ENCODE data around the gene SLC2A9.
A peak's percentile ranks its signal among the peaks of the same experiment; 100 is the strongest.

Gene SLC2A9

DNA sequence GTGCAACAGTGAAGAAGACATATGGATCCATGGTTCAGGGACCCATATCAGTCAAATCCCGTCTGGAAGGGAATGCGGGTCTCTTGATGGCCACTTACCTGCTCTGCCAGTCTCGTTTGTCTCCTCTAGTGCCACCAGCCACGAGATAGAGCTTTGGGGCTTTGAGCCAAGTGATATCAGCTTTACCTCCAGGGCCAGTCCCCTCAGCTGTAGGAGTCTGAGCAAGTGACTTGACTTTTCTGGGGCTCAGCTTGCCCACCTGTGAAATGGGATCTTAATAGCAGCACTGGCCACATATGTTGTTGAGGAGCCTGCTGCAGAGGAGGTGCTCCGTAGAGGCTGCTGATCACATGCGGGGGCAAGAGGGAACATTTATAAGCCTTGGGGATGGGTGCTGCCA is 1.2 kb downstream of the SLC2A9 start:
- no peak for DNase-seq (ENCODE audit: low read depth)

DNA sequence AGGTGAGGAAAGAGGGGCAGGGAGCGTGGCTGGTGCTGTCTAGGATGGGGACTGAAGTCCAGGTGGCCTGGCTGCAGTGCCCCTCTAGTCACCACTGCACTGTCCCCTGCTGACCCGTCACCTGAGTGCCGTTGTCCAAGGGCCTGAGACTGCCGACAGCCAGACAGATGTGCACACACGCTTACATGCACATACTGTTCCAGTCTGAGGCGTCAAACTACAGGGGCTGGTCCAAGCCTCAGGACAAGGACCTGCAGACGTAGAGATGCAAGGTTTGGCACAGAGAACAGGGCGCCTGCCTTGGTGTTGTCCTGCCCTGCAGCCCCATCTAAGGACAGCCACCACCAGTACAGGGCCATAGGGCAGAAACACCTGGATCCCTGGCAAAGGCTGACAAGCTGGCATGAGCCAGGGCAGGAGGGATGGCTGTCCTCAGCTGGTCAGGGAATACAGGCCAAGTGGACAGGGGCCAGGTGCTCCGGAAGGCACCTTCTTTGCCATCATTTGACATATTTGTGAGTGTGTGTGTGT is 1.7 kb downstream of the SLC2A9 start:
- DNase-seq (ENCODE audit: low read depth), result no peak

DNA sequence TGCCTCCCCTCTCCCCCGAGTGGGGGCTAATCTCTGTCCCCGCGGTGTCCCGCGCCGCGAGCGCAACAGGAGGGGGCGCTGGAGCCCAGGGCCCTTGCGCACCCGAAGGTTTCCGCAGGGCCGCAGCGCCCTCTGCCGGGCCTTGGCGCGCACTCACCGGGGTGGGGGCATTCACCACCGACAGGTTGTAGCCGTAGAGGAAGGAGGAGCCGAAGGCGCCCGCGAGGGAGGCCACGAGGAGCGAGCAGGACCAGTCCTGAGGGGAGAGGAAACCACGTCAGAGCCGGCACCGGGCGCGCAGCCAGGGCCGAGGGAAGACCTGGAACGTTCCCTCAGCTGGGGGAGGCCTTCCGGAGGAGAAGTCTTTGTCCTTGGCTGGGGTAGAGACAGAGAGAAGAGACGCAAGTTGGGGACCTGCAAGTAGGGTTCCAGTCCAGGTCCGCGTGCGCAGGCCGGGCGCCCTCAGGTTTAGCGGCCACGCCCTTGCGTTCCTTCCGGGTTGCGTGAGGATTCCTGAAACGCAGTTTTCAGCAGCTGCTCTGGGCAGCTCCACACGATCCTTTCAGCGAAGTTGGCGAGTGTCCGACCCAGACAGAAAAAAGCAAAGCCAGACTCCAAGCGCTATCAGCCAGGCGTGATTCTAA is 2.4 kb downstream of the SLC2A9 start:
- DNase-seq (ENCODE audit: low read depth), result peak; percentile 85

DNA sequence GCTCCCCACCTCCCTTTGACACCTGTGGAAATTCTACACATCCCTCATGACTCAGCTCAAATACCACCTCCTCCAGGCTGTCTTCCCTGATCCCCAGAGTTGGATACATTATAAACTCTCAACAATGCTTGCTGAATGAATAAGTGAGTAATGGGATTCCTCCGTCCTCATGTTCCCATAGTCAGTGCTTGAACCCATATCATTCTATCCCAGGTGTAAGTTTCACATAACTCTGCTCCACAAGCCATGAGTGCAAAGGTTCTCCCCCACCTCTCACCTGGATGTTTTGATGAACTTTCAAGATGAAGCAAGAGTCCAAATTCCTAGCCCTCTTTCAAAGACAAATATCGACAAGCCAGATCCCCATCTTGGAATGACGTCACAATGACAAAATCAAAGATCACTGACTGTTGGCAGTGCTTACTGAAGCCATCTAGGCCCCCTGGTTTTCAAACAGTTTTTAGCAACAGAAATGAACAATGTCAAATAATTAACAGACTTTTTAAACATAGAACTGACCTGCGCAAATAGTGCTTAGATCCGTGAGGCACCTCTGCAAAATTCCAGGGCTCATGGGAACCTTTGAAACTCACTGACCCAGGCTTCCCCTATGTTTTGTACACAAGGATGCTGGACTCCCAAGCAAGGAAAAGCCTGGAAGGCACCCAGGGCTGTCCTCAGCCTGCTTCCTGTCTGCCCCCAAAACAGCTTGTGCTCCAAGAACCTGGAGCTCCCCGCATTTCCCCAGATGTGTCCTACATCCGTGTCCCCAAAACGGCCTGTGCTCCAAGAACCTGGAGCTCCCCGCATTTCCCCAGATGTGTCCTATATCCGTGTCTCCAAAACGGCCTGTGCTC is 4.0 kb downstream of the SLC2A9 start:
- DNase-seq (ENCODE audit: low read depth), result no peak

DNA sequence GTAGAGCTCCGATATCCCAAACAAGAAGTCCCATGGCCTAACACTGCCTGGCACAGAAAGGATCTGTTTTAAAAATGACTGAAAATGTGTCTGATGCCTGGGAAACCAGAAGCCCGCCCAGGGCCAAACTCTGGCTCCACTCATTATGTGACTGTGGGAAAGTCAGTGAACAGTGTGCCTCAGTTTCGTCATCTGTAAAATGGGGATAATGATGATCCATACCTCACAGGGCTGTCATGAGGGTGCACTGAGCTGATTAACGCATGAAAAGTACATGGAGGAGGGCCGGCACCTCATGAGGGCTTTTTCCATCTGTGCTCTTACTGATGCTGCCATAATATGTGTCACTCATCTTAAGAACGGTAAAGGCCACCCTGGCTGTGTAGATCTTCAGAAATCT is 5.1 kb downstream of the SLC2A9 start:
- no peak for DNase-seq (ENCODE audit: low read depth)

DNA sequence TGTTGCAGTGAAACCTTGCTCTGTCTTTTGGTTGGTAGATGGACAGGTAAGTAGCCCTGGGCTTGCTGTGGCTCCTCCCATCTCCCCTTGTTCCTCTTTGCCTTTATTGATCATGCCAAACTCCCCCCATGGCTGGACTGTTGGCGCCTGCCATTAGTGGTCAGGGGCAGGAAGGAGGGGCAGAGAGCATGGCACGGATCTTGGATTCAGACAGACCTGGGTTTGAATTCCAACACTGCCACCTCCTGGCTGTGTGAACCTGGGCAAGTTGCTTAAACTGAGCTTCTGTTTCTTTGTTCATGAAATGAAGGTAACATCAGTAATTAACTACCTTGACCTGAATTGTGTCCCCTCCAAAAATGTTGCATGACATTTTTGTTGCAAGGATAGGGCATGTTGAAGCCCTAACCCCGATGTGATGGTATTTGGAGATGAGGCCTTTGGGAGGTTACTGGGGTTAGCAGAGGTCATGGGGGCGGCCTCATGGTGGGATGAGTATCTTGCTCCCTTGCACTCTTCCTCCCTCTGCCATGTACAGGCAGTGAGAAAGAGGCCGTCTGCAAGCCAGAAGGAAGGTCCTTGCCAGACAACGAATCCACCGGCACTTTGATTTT is 6.0 kb downstream of the SLC2A9 start:
- no peak for DNase-seq (ENCODE audit: low read depth)

DNA sequence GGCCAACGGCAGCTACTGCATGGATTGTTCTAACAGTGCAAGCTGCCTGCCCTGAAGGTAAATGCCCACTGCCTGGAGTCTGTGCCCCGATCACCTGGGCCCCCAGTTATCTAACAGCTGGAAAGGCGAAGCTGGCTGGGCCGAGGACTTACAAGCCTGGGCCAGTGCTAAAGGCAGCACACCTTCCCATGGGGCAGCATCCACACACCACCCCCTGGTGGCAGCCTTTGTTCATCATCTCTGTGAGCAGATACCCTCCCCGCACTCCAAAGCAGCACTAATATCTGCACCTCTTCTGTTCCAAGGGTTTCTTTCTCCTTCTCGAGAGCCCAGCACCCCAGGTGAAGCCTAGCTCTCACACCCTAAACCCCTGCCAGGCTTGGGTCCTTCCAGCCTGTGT is 7.6 kb downstream of the SLC2A9 start:
- DNase-seq (ENCODE audit: low read depth), result no peak

DNA sequence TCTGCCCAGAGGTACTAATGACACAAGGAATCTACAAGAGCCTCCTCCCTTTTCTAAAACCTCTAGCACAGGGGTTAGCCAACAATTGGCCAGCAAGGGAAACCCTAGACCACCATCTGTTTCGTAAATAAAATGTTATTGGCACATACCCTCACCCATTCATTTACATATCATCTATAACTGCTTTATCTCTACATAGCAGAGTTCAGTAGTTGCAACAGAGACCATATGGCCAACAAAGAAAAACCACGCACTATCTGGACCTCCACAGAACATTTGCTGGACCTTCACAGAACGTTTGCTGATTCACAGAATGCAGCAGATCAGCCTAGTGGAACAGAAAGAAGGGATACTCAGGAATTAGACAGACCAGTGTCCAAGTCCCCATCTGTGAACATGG is 9.4 kb downstream of the SLC2A9 start:
- DNase-seq (ENCODE audit: low read depth), result no peak

DNA sequence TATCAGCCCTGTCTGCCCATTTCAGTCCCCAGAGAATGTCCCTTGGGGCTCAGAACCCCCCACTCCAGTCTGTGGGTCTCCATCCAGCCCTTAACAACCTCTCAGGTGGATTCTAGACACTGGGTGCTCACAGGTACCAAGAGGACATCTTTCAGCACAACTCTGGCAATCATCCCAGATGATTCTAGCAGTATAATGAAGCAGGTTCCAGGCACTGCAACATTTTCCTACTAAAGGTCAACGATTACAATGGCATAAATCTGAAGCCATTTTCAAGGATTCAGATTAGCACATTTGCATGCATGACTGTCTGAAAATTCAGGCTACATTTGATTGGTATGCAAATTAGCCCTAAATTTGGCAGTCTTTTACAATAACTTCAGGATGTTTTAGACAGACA is 10.0 kb downstream of the SLC2A9 start:
- DNase-seq (ENCODE audit: low read depth), result no peak

DNA sequence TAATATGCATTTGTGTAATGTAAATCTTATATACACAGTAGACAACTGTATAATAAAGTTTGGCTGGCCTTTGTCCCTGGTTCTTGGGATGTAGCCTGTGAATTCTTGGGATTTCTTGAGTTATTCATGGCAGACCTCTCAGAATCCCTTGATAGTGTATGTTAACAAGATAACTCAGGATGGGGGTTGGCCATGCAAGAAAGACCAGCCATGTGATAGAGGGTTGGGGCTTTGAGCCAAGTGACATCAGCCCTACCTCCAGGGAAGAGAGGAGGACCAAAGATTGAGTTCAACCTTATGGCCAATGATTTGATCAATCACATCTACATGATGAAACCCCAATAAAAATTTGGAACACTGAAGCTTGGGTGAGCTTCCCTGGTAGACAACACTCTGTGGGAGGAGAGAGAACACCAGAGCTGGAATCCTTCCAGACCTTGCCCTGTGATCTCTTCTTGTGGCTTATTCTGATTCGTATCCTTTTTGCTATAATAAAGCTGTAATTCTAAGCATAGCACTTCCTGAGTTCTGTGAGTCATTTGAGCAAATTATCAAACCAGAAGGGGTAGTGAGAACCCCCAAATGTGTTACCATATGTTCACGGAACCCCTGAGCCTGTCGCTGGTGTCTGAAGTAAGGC is 11.3 kb downstream of the SLC2A9 start:
- DNase-seq (ENCODE audit: low read depth), result no peak

DNA sequence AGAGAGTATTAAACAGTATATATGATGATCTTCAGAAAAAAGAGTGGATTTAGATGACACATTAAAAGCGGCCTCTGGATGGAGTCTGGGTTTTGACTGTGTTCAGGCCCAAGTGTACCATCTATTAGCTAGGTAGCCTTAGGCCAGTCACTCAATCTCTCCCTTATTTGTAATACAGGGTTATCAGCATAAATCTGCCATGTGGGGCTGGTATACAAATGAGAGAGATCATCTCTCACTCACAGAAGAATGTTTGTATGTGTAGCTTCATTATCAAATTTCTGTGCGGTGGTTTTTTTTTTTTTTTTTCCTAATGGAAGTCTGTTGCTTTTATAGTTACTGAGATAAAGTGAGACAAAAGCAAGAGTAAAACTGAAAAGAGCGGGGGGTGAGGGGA is 12.7 kb downstream of the SLC2A9 start:
- DNase-seq (ENCODE audit: low read depth), result no peak

DNA sequence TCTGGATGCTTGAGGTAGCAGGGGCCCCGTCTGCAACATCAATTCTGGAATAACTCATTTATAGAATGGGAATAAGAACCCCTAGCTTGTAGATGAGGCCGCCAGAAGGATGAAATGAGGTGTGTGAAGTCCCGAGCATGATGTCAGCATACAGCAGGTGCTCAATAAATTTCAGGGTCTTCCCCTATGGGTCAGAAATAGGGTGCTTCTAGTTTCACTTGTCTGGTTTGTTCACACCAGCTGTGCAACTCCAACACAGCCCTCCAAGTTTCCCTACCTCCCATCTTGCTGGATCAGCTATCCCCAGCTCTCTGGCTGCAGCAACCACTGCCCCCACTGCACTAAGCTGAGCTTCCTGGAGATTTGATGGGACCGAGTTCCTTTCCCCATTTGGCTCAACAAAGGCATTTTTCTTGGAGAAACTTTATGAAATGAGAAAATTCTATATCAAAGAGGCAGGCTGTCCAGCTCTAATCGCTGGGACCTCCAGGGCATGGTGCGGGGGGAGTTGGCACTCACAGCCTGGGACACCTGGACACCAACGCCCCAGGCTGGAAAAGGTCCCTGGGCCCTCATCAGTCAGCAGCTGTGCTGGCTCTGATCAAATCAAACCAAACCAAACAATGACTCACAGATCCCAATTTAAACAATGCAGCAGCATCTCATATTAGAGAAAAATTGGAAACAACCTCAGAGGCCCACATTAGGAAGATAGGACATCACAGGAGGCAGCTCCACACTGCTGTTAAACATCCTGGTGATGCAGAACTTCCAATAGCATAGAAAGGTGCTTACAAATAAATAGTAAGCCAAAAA is 13.3 kb downstream of the SLC2A9 start:
- no peak for DNase-seq (ENCODE audit: low read depth)

DNA sequence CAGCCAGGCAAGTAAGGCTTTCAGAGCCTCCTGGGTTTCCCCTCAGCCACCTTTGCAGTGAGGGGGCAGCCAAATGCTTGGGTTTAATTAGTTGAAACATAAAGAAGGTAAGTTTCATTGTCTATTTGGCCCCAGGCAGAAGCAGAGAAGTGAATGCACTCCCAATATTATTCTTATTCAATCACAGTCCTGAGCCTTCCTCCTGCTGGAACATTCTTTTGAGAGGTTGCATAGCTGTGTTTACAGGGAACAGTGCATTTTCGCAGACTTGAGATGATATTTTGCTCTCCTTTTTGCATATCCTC is 13.9 kb downstream of the SLC2A9 start:
- no peak for DNase-seq (ENCODE audit: low read depth)

DNA sequence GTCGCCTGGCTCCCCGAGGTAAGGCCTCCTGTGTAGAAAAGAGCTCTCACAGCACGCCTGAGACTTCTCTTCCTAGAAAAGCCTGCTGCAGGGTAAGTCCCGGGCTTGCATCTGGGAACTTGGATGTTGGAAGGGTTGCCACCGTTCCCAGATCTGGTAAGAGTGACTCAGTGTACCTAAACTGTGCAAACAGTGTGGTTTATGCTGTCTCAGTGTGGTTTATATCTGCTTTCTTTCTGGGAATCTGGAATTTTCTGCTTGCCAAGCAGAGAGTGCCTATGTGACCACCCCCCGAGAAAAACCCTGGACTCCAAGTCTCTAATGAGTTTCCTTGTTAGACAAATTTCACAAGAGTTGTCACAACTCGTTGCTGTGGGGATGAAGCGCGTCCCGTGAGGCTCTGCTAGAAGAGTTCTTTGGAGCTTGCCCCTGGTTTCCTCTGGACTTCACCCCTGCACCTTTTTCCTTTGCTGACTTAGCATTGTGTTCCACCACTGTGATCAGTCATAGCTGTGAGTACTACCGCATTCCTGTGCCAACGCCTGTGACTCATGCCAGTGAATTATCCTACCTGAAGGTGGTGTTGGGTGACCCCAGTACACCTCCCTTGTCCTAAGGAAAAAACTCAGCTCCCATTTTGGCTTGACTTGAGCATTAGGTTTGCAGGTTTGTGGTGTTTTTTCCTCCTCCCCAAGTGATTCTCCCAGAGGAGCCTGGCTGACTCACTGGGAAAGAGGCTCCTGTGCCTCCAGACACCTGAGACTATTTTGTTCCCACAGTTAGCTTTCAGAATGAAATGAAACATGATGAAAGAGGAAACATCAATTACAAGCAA is 14.5 kb downstream of the SLC2A9 start:
- DNase-seq (ENCODE audit: low read depth), result no peak

DNA sequence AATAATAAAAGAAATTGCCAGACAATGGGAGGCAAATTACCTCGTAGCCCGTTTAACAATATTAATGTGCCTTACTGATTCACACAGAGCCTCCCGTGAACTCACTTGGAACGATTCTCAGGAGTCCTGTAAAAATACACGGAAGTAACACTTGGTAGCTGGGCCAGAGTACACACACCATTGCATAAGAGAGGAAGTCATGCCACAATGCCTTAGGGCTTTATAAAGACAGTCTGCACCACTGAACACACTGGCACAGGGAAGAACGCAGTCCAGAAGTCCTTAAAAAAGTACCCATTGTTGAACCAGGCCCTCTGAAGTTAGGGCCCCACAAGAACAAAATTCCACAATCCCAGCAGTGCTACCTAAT is 15.1 kb downstream of the SLC2A9 start:
- no peak for DNase-seq (ENCODE audit: low read depth)

DNA sequence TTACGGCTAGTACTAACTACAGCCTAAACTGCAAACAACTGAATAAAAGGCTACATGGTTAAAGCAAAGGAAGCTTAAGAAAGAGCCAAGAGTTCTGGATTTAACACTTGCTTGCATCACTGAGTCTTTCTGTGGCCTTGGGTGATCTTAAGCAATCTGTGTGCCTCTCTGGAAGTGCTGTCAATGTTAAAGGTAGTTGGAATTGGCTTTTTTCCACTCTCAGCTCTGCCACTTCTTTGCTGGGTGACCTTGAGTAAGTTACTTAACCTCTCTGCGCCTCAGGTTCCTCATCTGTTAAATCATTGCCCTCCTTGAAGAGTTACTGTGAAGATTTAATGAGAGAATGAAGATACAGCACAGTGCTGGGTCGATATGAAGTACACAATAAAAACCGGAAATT is 15.7 kb downstream of the SLC2A9 start:
- DNase-seq (ENCODE audit: low read depth), result no peak

DNA sequence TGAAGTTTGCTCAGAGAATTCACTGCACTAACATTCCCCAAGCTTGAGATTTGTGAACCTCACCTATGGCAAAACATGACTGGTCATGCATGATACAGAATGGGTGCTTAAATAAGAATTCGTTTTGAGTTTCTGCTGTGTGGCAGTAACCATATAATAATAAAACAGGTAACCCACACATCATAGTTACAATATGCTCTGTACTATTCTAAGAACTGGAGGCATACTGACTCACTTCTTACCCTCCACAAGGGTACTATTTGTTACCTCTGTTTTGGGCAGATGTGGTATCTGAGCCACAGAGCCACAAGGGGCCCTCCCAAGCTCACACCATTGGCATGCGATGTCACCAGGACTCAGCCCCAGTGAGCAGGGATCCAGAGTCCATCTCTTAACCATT is 17.6 kb downstream of the SLC2A9 start:
- DNase-seq (ENCODE audit: low read depth), result no peak

DNA sequence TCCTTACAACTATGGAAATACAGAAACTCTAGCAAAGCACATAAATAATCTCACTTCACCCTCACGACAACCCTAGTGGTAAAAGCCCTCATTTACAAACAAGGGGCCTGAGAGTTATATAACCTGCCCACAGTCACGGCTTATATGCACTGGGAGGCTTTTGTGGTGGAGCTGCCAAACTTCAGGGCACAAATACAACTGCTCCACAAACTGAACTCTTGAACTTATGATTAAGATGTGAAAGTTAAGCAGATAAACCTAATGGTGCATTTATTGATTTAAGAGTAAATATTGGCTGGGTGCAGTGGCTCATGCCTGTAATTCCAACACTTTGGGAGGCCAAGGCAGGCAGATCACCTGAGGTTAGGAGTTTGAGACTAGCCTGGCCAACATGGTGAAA is 19.0 kb downstream of the SLC2A9 start:
- DNase-seq (ENCODE audit: low read depth), result no peak

DNA sequence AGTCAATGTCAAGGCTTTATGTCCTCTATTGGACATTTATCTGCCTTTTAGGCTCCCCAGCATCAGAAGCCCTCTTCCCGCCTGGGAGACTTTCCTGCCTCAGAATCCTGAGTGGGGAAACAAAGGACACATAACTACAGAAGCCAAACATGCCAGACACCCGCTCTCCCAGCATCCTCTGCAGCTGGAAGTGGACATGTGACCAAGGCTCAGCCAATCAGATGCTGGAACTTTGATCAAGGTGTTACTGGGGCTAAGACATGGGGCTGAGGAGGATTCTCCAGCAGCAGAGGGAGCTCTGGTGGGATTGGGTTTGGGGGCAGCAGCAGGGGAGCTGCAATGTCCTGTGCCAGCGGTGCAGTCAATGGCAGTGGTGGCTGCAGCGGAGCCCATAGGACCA is 19.5 kb downstream of the SLC2A9 start:
- DNase-seq (ENCODE audit: low read depth), result no peak

DNA sequence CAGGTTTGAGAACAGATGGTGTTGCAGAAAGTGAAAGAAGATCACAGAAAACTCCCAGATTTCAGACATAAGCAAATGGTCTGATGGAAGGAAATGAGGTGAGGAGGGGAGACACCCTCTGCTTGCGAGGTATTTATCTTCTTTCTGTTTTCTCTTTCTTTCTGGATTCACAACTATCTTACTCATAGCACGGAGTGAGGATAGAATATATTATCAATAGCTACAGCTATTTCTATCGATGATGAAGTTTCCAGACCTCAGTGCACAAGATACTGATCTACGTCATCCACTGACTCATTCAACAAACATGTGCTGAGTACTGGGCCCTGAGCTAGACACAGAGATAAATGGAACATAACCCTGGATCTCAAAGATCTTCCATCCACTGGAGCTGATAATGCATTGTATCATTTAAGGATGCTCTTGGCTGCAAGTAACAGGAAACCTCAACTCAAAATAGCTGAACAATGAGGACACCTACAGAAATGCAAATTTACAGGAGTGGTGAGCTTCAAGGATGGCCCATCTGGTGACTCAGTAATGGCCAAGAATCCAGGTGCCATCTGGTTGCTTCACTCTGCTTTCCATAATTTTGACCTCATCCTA is 21.2 kb downstream of the SLC2A9 start:
- no peak for DNase-seq (ENCODE audit: low read depth)

DNA sequence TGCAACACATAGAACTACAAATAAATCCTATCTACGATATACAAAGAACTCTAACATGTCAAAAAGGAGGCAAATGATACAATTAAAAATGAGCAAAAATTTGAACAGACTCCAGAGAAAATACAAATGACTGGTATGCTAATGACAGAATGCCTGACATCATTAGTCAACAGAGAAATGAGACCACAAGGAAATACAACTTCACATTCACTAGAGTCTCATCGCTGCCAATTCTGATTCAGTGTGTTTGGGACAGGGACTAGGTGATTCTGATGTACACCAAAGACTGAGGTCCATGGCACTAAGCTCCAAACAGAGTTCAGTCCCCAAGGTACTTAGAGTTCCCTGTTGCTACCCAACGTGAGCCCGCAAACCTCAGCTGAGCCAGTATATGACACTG is 23.4 kb downstream of the SLC2A9 start:
- DNase-seq (ENCODE audit: low read depth), result no peak
